Measurements from ENCODE around the gene CAPN5.

Gene CAPN5

DNA sequence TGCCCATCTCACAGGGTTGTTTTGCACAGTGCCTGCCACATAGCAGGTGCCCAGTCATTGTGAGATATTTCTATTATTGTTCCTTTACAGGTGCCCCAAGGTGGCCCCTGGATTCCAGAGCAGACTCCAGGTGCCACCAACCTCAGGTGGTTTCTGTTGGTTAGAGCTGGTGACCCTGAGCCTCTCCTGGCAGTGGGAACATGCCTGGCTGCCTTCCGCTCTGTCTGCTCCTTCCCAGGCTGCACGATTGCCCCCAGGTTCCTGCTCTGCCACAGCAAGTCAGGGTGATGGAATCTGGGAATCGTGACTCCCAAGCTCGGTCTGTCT is 23.2 kb downstream of the CAPN5 start:
- no peaks in the 10 kb centered on the region for H3K79me2 ChIP-seq (ENCODE audit: insufficient read depth, low read length)
- H3K9me2 ChIP-seq (ENCODE audit: low read depth, low read length), result no peaks in the 10 kb centered on the region
- H3K4me2 ChIP-seq (ENCODE audit: low read length), result no peak overlapping the region
- H3K27me3 ChIP-seq (ENCODE audit: insufficient read depth, low read length), result 0 out of 2 replicates have a peak, but pooled peaks cover 9% of the 10 kb centered on the region
- H3K4me1 ChIP-seq (ENCODE audit: insufficient read depth, low read length, severe bottlenecking), result no peaks in the 10 kb centered on the region
- H3K9me3 ChIP-seq (ENCODE audit: low read length), result no peaks in the 10 kb centered on the region
- TF ChIP-seq, protein P1, sequence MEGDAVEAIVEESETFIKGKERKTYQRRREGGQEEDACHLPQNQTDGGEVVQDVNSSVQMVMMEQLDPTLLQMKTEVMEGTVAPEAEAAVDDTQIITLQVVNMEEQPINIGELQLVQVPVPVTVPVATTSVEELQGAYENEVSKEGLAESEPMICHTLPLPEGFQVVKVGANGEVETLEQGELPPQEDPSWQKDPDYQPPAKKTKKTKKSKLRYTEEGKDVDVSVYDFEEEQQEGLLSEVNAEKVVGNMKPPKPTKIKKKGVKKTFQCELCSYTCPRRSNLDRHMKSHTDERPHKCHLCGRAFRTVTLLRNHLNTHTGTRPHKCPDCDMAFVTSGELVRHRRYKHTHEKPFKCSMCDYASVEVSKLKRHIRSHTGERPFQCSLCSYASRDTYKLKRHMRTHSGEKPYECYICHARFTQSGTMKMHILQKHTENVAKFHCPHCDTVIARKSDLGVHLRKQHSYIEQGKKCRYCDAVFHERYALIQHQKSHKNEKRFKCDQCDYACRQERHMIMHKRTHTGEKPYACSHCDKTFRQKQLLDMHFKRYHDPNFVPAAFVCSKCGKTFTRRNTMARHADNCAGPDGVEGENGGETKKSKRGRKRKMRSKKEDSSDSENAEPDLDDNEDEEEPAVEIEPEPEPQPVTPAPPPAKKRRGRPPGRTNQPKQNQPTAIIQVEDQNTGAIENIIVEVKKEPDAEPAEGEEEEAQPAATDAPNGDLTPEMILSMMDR (IDR thresholded peaks at IDR 0.05; ENCODE audit: low read length), result no peak
- no peak for TF ChIP-seq EZH2 (IDR thresholded peaks at IDR 0.05; ENCODE audit: borderline replicate concordance, low read length)
- H3K9ac ChIP-seq (ENCODE audit: low read length), result no peak overlapping the region
- no peaks in the 10 kb centered on the region for H3K36me3 ChIP-seq (ENCODE audit: insufficient read depth, low read length)
- H4K20me1 ChIP-seq (ENCODE audit: insufficient read depth, low read length), result no peaks in the 10 kb centered on the region
- H3K27ac ChIP-seq (ENCODE audit: low read depth, low read length, poor library complexity, severe bottlenecking), result no peak overlapping the region
- no peaks in the 10 kb centered on the region for H3F3A ChIP-seq (ENCODE audit: insufficient read depth, low read length)
- H2AFZ ChIP-seq (ENCODE audit: low read length), result no peak overlapping the region
- H3K4me3 ChIP-seq (ENCODE audit: low read depth, low read length, poor library complexity, severe bottlenecking), result no peak overlapping the region

DNA sequence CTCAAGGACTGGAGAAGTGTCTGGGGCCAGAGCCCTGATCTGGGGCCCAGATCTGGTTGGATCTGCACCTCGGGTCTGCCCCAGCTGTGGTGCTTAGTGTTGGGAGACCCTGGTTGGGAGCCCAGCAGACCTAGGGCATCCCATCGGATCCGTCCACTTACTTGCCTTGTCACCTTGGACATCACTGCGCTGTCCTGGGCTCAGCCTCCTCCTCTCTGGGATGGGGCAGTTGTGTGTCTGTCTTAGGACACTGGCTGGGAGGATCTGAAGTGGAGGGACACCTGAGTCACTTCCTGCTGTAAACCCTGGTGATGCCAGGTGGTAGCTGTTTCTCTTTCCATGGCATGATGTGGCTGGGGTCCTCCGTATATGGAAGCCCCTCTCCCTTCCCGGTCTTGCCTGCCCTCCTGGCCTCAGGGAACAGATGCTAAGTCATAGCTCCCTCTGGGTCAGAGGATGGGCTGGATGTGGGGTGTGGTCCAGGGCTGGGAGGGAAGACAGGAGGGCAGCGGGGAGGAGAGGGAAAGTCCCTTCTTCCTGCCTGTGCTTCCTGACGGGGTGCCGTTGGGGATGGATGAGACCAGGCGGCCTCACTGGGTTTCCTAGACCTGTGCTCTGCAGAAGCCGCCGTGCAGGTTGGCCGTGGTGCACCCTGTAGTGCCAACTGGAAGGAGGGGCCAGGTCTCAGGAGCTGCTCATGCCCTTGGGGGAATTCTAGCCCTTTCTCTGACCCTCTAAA is 23.8 kb downstream of the CAPN5 start:
- Histone ChIP-seq H3K36me3 (ENCODE audit: insufficient read depth, low read length) (no peaks in the 10 kb centered on the region), H3K9ac (ENCODE audit: low read length) (no peak overlapping the region), H3K27me3 (ENCODE audit: insufficient read depth, low read length) (0 out of 2 replicates have a peak, but pooled peaks cover 9% of the 10 kb centered on the region), H3K4me3 (ENCODE audit: low read depth, low read length, poor library complexity, severe bottlenecking) (no peak overlapping the region), H3K27ac (ENCODE audit: low read depth, low read length, poor library complexity, severe bottlenecking) (no peak overlapping the region), H2AFZ (ENCODE audit: low read length) (no peak overlapping the region), H3F3A (ENCODE audit: insufficient read depth, low read length) (no peaks in the 10 kb centered on the region), H3K4me2 (ENCODE audit: low read length) (no peak overlapping the region), H3K9me2 (ENCODE audit: low read depth, low read length) (no peaks in the 10 kb centered on the region), H4K20me1 (ENCODE audit: insufficient read depth, low read length) (no peaks in the 10 kb centered on the region), H3K9me3 (ENCODE audit: low read length) (no peaks in the 10 kb centered on the region), H3K4me1 (ENCODE audit: insufficient read depth, low read length, severe bottlenecking) (no peaks in the 10 kb centered on the region), H3K79me2 (ENCODE audit: insufficient read depth, low read length) (no peaks in the 10 kb centered on the region)
- TF ChIP-seq EZH2 (IDR thresholded peaks at IDR 0.05; ENCODE audit: borderline replicate concordance, low read length), result no peak
- TF ChIP-seq, protein P1 (IDR thresholded peaks at IDR 0.05; ENCODE audit: low read length), result no peak

DNA sequence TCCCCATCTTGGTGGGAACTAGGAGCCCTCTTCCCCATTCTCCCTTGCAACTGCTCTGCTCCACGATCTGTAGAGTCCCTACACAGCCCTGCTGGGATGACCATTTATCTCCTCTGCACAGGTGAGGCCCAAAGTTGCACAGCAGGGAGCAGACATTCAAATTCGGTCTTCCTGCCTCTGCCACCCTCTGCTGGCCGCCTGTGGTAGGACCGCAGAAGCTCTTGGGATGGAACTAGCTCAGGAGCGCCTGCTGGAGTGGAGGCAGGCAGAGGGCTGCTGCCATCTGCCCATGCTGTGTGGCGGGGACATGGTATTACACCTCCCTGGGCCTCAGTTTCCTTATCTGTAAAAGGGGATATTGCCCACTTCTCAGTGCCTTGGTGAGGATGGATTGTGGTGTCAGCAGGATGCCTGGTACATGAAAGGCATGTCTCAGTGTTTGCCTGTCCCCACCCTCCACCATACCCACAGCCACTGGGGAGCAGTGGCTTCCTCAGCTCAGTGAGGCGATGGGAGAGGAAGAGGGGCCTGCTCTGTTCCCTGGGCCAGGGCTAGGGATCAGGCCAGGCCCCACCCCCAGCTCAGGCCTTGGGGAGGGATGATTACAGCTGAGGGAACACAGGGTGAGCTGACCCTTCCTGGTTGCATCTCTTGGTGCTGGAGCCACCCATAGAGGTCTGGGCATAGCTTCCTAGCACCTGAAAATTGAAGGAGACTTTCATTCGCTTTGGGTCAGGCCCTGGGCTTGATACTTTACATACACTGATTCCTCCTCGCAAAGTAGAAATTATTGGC is 24.6 kb downstream of the CAPN5 start:
- Histone ChIP-seq H3K36me3 (ENCODE audit: insufficient read depth, low read length) (no peaks in the 10 kb centered on the region), H3K9me3 (ENCODE audit: low read length) (no peaks in the 10 kb centered on the region), H3K27ac (ENCODE audit: low read depth, low read length, poor library complexity, severe bottlenecking) (no peak overlapping the region), H3F3A (ENCODE audit: insufficient read depth, low read length) (no peaks in the 10 kb centered on the region), H3K9me2 (ENCODE audit: low read depth, low read length) (no peaks in the 10 kb centered on the region), H2AFZ (ENCODE audit: low read length) (no peak overlapping the region), H3K4me3 (ENCODE audit: low read depth, low read length, poor library complexity, severe bottlenecking) (no peak overlapping the region), H3K4me2 (ENCODE audit: low read length) (no peak overlapping the region), H3K9ac (ENCODE audit: low read length) (no peak overlapping the region), H3K79me2 (ENCODE audit: insufficient read depth, low read length) (no peaks in the 10 kb centered on the region), H4K20me1 (ENCODE audit: insufficient read depth, low read length) (no peaks in the 10 kb centered on the region), H3K27me3 (ENCODE audit: insufficient read depth, low read length) (0 out of 2 replicates have a peak, but pooled peaks cover 9% of the 10 kb centered on the region), H3K4me1 (ENCODE audit: insufficient read depth, low read length, severe bottlenecking) (no peaks in the 10 kb centered on the region)
- TF ChIP-seq EZH2 (IDR thresholded peaks at IDR 0.05; ENCODE audit: borderline replicate concordance, low read length), result no peak
- TF ChIP-seq, protein P1 (IDR thresholded peaks at IDR 0.05; ENCODE audit: low read length), result peak; percentile 95
